Loucy (cell line): ENCODE results near the gene CNMD.

Source experiments
- H2AFZ ChIP-seq: fragments of 200-600 bp; sonication (generic); 2 replicates; pipeline ENCODE4 v1.6.0; 2016; ENCODE audit warnings: antibody characterized with exemption, mild to moderate bottlenecking, low read length, moderate library complexity
- H3F3A ChIP-seq: fragments of 200-600 bp; 2 replicates; pipeline ENCODE4 v1.6.0; 2016; ENCODE audit warnings: antibody characterized with exemption, low read depth, mild to moderate bottlenecking
- H3K27me3 ChIP-seq: fragments of 200-600 bp; sonication (generic); 2 replicates; pipeline ENCODE4 v1.6.1; 2014; ENCODE audit warnings: low read length, mild to moderate bottlenecking; ENCODE audit not compliant: insufficient read depth, poor library complexity, severe bottlenecking
- H3K36me3 ChIP-seq: fragments of 200-600 bp; sonication (generic); 2 replicates; pipeline ENCODE4 v1.6.1; 2016; ENCODE audit warnings: low read length; ENCODE audit not compliant: insufficient read depth
- H3K4me1 ChIP-seq: fragments of 200-600 bp; sonication (generic); 2 replicates; pipeline ENCODE4 v1.5.1; 2014; ENCODE audit warnings: low read length, mild to moderate bottlenecking; ENCODE audit not compliant: insufficient read depth, poor library complexity, severe bottlenecking
- H3K4me2 ChIP-seq: fragments of 200-600 bp; sonication (generic); 2 replicates; pipeline ENCODE4 v1.6.0; 2014; ENCODE audit warnings: antibody characterized with exemption, low read length, low read depth, mild to moderate bottlenecking; ENCODE audit not compliant: poor library complexity, severe bottlenecking
- H3K4me3 ChIP-seq: fragments of 200-600 bp; sonication (generic); 2 replicates; pipeline ENCODE4 v1.5.1; 2014; ENCODE audit warnings: low read length, mild to moderate bottlenecking, mixed read lengths; ENCODE audit not compliant: poor library complexity, severe bottlenecking
- H3K79me2 ChIP-seq: fragments of 200-600 bp; sonication (generic); 2 replicates; pipeline ENCODE4 v1.6.1; 2014; ENCODE audit warnings: low read length; ENCODE audit not compliant: insufficient read depth
- H3K9ac ChIP-seq: fragments of 200-600 bp; sonication (generic); 2 replicates; pipeline ENCODE4 v1.6.0; 2014; ENCODE audit warnings: mild to moderate bottlenecking, low read depth, low read length, moderate library complexity; ENCODE audit not compliant: poor library complexity, severe bottlenecking
- H3K9me2 ChIP-seq: fragments of 200-600 bp; sonication (generic); replicated peaks from 2 replicates; pipeline ENCODE4 v1.6.1; 2016; ENCODE audit warnings: low read depth, low read length, mixed read lengths
- H3K9me3 ChIP-seq: fragments of 200-600 bp; sonication (generic); 2 replicates; pipeline ENCODE4 v1.6.1; 2014; ENCODE audit warnings: mild to moderate bottlenecking, antibody characterized with exemption, low read length, low read depth; ENCODE audit not compliant: insufficient read depth
- H4K20me1 ChIP-seq: fragments of 200-600 bp; sonication (generic); 2 replicates; pipeline ENCODE4 v1.6.0; 2014; ENCODE audit warnings: antibody characterized with exemption, low read length, mild to moderate bottlenecking; ENCODE audit not compliant: insufficient read depth, poor library complexity, severe bottlenecking
- CTCF ChIP-seq: fragments of 200-600 bp; sonication (generic); conservative IDR thresholded peaks from 2 replicates; pipeline ENCODE4 v1.5.1; 2014; ENCODE audit warnings: mild to moderate bottlenecking, antibody characterized with exemption, low read length
- EZH2phosphoT487 ChIP-seq: fragments of 200-600 bp; IDR thresholded peaks from 2 replicates; pipeline ENCODE4 v1.6.1; 2018; ENCODE audit warnings: antibody characterized with exemption, mild to moderate bottlenecking, moderate library complexity, borderline replicate concordance

CNMD gene

DNA sequence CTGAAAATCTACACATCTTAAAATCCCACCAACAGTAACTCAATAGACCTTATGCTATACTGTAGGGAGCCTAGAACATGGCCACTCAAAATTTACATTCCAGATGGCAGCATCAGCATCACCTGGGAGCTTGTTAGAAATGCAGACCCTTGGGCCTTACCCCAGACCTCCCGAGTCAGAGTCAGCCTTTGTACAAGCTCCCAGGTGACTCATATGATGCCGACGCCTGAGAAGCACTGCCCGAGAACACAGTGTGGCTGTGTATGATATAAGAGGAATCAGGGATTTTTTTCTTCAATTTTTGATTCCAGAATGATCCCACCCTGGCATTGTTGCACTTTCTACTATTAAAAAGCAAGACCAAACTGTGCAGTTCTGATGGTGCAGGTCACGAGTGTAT is 35.9 kb upstream of the CNMD start:
- H3K9ac ChIP-seq = no peak overlapping the region
- H3K9me3 ChIP-seq = no peaks in the 10 kb centered on the region
- TF ChIP-seq EZH2phosphoT487 = no peak
- H4K20me1 ChIP-seq = no peaks in the 10 kb centered on the region
- H2AFZ ChIP-seq = no peak overlapping the region
- H3K27me3 ChIP-seq = no peaks in the 10 kb centered on the region
- no peaks in the 10 kb centered on the region for H3K79me2 ChIP-seq
- no peaks in the 10 kb centered on the region for H3K9me2 ChIP-seq
- no peaks in the 10 kb centered on the region for H3K4me1 ChIP-seq
- H3K4me3 ChIP-seq = no peak overlapping the region
- H3K36me3 ChIP-seq = no peaks in the 10 kb centered on the region
- no peaks in the 10 kb centered on the region for H3F3A ChIP-seq
- H3K4me2 ChIP-seq = no peak overlapping the region

DNA sequence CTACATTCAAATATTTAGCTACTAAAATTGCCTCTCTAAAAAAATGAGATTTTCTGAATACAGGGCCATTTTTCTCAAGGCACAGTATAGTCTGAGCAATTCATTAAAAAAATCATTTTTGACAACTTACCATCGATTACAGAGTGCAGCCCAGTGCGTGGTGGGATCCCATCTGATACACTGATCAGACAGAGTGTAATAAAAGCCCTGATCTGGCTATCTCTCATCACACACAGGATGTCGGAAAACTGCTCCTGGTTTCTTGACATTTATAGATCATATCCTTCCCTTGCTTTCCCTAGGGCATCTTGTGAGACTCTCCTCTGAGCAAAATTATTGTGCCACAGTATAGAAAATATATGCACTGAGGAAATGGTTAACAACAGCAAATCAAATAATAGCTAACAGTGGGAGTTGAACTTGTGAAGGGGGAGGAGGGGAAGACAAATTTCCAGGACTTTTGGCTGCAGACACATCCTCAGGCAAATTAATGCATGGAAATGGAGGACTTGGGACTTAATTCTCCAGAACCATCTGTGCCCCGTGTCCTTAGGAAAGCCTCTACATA is 28.4 kb upstream of the CNMD start:
- no peaks in the 10 kb centered on the region for H4K20me1 ChIP-seq
- H3K9me3 ChIP-seq = no peaks in the 10 kb centered on the region
- no peaks in the 10 kb centered on the region for H3K9me2 ChIP-seq
- TF ChIP-seq EZH2phosphoT487 (no peak), CTCF (no peak)
- H3F3A ChIP-seq = no peaks in the 10 kb centered on the region
- no peak overlapping the region for H3K4me3 ChIP-seq
- H3K4me1 ChIP-seq = no peaks in the 10 kb centered on the region
- H3K27me3 ChIP-seq = no peaks in the 10 kb centered on the region
- no peaks in the 10 kb centered on the region for H3K36me3 ChIP-seq
- H3K9ac ChIP-seq = no peak overlapping the region
- H2AFZ ChIP-seq = no peak overlapping the region
- no peaks in the 10 kb centered on the region for H3K79me2 ChIP-seq
- no peak overlapping the region for H3K4me2 ChIP-seq

GRCh38 chr13:52765611-52766390 is 26.2 kb upstream of the CNMD start:
- no peaks in the 10 kb centered on the region for H4K20me1 ChIP-seq
- H3K4me3 ChIP-seq = no peak overlapping the region
- TF ChIP-seq EZH2phosphoT487 = no peak
- no peak for TF ChIP-seq CTCF
- H3K9ac ChIP-seq = no peak overlapping the region
- no peaks in the 10 kb centered on the region for H3K36me3 ChIP-seq
- no peak overlapping the region for H3K4me2 ChIP-seq
- H3K9me3 ChIP-seq = no peaks in the 10 kb centered on the region
- no peaks in the 10 kb centered on the region for H3K27me3 ChIP-seq
- H3F3A ChIP-seq = no peaks in the 10 kb centered on the region
- H3K4me1 ChIP-seq = no peaks in the 10 kb centered on the region
- no peak overlapping the region for H2AFZ ChIP-seq
- no peaks in the 10 kb centered on the region for H3K9me2 ChIP-seq
- H3K79me2 ChIP-seq = no peaks in the 10 kb centered on the region
